CD4-positive, alpha-beta T cell treated with Interleukin-6 at 100 ng/mL for 8 hours (primary cell): Measurements from ENCODE around the gene OPCML.

Experiments
- DNase-seq: peaks from one replicate; pipeline ENCODE4 v3.0.0-alpha.2; 2020; ENCODE audit warnings: mixed read lengths, low spot score

The OPCML gene

GRCh38 chr11:132556316-132556715 is 976.0 kb downstream of the OPCML start:
- DNase-seq = no peak

DNA sequence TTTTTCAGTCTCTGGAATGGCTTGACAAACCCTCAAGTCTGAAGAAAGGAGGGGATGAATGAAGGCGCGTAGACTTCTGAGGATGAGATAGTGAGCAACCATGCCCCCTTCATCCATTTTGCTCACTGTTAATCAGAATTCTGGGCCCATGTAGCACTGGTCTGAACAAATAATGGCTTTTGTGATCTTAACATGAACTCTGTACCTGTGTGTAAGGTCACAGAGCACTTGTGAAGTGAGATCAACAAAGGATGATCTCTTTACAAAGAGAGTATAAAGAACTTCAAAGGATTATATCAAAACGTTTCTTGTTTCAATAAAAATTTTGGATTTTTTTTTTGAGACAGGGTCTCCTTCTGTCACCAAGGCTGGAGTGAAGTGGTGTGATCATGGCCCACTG is 976.7 kb downstream of the OPCML start:
- no peak for DNase-seq

- no peak for DNase-seq
Measured at GRCh38 chr11:132551016-132551415, 981.3 kb downstream of the OPCML start.

GRCh38 chr11:132549561-132549960 is 982.7 kb downstream of the OPCML start:
- DNase-seq = no peak

DNA sequence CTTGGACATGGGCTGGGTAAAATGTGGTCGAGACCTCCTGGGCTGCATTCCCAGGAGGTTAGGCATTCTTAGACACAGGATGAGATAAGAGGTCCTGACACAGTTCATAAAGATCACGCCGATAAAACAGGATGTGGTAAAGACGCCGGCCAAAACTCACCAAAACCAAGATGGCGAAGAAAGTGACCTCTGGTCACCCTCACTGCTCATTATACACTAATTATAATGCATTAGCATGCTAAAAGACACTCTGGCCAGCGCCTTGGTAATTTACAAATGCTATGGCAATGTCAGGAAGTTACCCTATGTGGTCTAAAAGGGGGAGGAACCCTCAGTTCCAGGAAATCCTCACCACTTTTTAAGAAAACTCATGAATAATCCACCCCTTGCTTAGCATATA is 983.3 kb downstream of the OPCML start:
- no peak for DNase-seq

- DNase-seq = no peak
Measured at GRCh38 chr11:132544007-132544406, 988.3 kb downstream of the OPCML start.

DNA sequence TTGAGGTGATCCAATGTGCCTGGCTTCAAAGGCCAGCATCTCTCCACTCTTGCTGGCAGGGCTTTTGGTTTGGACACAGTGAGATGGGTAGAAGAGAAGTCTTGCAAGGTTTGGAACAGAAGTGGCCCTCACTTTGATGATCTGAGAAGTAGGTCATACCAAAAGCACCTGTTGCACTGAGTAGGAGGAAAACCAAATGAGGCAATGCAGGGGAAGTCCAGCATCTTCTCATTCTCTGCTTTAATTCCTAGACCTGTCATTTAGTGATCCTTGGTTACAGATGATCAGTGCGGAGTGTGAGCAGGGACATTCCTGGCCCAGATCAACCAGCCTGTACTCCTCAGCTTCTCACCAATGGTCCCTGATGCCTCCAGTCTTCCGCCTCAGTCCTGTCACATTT is 990.5 kb downstream of the OPCML start:
- DNase-seq = no peak

GRCh38 chr11:132540581-132540980 is 991.7 kb downstream of the OPCML start:
- DNase-seq = no peak

DNA sequence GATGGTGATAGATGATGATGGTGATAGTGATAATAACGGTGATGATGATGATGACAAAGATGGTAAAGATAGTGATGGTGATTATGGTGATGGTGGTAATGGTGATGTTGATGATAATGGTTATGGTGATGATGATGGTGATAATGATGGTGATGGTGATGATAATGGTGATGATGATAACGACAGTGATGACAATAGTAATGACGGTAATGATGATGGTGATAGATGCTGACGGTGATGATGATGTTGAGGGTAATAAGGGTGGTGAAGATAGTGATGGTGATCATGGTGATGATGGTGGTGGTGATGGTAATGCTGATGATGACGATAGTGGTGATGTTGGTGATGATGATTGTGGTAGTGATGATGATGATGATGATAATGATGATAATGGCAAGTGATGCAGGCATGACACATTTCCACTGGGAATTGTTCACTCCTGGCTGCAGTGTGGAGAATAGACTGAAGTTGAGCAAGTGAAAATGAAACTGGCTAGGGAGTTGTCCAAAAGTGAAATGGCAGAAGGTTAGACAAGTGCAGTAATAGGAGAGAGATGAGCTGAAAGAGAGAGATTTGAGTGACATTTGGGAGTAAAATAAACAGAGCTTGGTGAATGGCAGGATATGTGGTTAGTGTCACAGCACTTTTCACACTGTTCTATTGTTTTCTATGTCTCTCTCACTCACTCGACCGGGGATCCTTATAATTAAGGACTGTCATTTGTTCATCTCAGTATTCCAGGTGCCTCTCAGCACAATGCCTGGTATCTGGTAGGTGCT is 992.5 kb downstream of the OPCML start:
- no peak for DNase-seq

- no peak for DNase-seq
Measured at GRCh38 chr11:132538642-132539041, 993.7 kb downstream of the OPCML start.

DNA sequence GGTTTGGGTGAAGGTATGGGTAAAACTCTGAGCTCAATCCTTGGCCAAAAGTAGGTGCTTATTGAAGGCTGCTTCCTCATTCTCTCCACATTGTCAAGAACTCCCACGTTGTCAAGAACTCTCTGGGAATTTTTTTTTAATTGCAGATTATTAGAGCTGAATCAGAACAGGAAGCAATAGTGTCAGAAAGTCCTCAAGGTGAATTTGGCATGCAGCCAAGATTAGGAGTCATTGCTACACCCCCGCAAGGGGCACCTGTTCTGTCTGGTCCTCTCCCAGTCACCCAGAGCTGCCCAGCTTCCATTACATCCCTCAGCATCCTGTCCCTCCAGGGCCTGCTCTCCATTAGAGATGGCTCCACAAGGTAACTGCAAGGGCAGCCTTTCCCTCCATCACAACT is 996.5 kb downstream of the OPCML start:
- DNase-seq = no peak

GRCh38 chr11:132531921-132532320 is 1000.4 kb downstream of the OPCML start:
- no peak for DNase-seq

DNA sequence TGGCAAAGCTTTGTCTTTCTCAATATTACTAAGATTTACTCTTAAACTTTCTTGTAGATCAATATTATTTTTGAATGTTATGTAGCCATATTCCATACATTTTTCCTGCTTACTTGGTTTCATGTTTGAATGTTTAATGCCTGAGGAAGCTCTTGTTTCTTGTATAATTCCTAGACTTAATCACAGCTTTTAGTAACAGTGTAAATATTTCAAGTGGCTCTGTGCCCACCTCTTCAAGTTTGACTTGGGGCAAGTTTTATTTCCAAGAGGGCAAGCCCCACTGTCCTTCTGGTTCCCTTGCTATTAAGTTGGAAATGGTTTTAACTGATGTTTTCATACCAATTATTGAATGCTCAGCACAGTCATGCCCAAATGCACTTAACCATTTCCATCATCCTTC is 1004.1 kb downstream of the OPCML start:
- DNase-seq = no peak

DNA sequence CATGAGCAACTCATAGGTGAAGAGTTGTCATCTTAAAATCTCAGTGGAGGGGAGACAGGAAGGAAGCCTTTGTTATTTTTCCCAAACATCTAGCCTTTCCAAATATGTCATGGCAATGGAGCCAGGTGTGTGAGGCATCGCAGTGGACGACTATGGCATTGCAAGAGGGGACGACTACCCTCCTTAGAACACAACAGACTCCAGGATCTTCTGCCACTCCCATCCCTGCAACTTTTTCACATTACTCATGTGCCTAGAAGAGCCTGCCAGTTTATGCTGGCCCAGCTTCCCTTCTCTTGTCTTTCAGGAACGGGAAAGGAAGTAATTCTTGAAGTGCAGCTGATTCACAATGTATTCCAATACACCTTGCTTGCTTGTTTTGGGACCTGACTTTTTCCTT is 1008.4 kb downstream of the OPCML start:
- DNase-seq = no peak

DNA sequence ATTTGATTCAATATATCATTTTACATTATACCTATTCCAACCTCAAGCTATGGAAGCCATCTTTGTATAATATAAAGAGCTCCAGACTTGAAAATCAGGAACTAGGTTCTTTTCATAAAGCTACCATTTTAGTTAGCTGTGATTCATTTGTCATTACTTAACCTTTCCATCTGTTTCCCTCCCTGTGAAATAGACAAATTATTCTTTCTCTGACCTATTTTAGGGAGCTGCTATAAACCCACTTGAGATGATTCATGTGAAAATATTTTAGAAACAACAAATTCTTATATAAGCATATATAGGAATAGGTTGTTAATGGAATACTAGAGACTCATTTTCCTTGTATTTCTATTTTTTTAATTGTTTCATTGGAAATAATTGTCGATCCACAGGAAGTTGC is 1012.1 kb downstream of the OPCML start:
- no peak for DNase-seq

DNA sequence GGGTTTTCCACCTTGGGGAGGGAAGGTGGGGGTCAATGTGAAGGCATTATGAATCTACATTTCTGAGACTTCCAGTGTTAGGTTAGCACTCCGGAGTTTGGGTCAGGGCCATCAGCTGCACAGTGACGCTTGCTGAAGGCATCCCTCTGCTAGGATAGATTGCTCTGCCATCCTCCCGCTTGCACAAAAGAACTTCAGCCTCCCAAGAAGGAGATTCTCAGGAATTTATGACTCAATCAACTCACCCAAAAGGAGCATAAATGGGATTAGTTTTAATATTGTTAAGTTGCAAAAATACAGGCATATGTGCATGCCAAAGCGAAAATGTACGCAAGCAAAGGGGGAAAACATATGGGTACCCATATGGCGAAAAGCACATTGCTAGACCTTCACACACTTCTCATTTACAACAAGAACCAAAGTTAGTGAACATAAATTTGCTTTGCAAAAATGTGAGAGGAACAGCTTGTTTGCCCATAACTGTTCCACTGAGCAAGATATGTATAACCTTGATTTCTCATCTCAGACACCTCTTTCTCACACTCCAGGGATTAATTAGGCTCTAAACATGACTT is 1013.0 kb downstream of the OPCML start:
- no peak for DNase-seq

DNA sequence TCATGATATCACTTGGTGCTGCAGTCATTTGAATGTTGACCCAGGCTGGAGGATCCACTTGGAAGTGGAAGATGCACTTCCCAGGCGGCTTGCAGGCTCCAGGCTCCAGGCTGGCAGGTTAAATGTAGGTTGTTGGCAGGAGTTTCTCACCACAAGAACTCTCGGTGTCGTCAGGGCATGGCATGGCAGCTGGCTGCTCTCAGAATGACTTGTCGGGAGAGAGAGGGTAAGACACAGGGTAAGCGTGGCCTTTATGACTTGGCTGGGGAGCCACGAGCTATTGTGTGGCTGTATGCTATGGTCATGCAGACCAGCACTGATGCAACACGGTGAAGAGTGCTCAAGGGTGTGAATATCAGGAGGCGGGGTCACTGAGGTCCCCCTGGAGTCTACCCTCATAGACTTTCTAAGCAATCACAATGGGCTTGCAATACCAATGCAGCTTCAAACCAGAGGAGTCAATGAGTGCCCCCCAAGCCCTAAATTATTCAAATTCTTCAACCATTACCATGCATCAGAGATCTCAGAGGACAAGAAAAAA is 1027.7 kb downstream of the OPCML start:
- DNase-seq = no peak

DNA sequence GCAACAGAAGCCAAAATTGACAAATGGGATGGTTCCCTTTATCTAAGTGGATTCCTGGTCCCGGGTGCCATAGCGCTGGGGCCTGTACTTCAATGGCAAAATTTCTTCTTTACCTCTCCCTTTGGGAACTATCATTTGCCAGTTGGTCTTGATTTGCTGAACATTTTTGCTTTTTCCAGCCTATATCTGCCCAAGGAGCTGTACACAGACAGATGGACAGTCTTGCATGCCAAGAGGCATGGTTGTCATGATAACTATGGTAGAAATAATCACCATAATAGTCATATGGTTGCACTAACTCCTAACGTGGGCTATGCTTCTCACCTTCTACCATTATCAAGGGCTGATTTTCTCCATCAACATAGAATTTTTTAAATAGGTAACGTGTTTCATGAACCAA is 1030.9 kb downstream of the OPCML start:
- no peak for DNase-seq

GRCh38 chr11:132499661-132500060 is 1032.6 kb downstream of the OPCML start:
- no peak for DNase-seq

GRCh38 chr11:132496341-132496740 is 1036.0 kb downstream of the OPCML start:
- DNase-seq = no peak

- DNase-seq = no peak
Measured at GRCh38 chr11:132493801-132494200, 1038.5 kb downstream of the OPCML start.

DNA sequence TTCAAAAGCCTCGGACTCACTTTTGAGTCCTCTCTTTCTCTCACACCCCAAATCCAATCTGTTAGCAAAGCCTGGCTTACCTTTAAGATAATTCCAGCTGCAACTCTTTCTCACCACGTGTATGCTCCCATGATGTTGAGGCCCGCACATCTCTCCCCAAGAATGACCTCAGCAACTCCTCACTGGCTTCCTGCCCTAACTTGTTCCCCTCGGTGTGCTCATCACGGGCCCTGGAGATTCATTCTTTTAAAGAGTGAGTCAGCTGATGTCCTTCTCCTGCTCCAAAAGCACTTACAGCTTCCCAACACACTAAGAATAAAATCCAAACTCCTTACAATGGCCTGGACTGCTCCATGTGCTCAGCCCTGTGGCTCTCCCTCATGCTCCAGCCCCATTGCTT is 1041.3 kb downstream of the OPCML start:
- DNase-seq = no peak

- no peak for DNase-seq
Measured at GRCh38 chr11:132486060-132486459, 1046.2 kb downstream of the OPCML start.

DNA sequence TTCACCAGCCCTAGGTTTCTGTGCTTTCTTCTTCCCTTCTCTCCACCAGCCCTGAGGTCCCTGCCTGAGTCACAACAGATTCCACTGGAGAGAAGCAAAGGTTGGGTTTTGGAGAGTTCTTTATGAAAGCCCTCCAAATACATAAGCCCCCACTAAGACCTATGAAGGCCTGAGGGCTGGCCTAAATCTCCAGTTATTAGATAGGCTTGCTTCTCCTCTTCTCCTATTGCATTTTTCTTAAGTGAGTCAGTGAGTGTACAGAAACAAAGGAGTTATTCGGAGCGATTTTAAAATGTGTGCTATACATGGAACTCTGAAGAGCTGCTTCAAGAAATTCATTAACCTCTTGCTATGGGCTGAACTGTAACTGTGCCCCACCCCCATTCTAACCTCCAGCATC is 1057.3 kb downstream of the OPCML start:
- no peak for DNase-seq
